Prostate gland (tissue), 2 donors: ENCODE data around the gene CD302.

Source experiments
- CTCF ChIP-seq, 4 experiments: fragments of 200-600 bp in 2 of 4; fragments of 450-650 bp in 2 of 4; sonication (generic) in 2 of 4; IDR thresholded peaks; 1 replicate in 3 of 4; 2 replicates in 1 of 4; pipeline ENCODE4 v1.5.1; 2016 to 2019; ENCODE audit warnings: antibody characterized with exemption in 4 of 4, mild to moderate bottlenecking in 2 of 4, moderate library complexity in 2 of 4
- POLR2AphosphoS5 ChIP-seq: sonication (generic); formaldehyde crosslinking; IDR thresholded peaks from one replicate; pipeline ENCODE4 v1.6.1; 2017; ENCODE audit warnings: antibody characterized with exemption

GRCh38 chr2:159753797-159754196 lies 44.2 kb downstream of the CD302 start:
- TF ChIP-seq CTCF (IDR thresholded peaks at IDR 0.05) (no peak), POLR2AphosphoS5 (no peak)
